Naive thymus-derived CD4-positive, alpha-beta T cell (primary cell): ENCODE results near the gene NPB. TPM values are rescaled to one million over a fixed set of nuclear protein-coding genes. Genes with fewer than 3 reads are reported as not detected.

Experiments
- ATAC-seq: fragments of 150-1000 bp; cut with Tn5 transposase; 2 replicates; pipeline ENCODE4 v1.10.0; 2021; ENCODE audit warnings: mild to moderate bottlenecking, moderate library complexity
- CTCF ChIA-PET: fragments of 350-600 bp; sonication (Branson Sonifier 250); formaldehyde crosslinking; loops from one replicate; lab custom pipeline; 2021; ENCODE audit warnings: antibody characterized with exemption; lab: Charles Lee
- POLR2A ChIA-PET: fragments of 350-600 bp; sonication (Branson Sonifier 250); formaldehyde crosslinking; loops from one replicate; lab custom pipeline; 2021; ENCODE audit warnings: antibody characterized with exemption, inconsistent platforms; lab: Charles Lee
- DNase-seq, 9 donors: peaks; one replicate each; pipeline versions ENCODE4 v3.0.0 to v3.0.0-alpha.2; 2020 to 2022; ENCODE audit warnings: mixed read lengths in 1 of 9
- H3K27ac ChIP-seq: one replicate; pipeline ENCODE4 v1.7.0; 2013; ENCODE audit warnings: mild to moderate bottlenecking, low read depth, low read length, moderate library complexity
- H3K27me3 ChIP-seq, 2 donors: one replicate each; pipeline ENCODE4 v1.7.0; 2013; ENCODE audit warnings: low read length in 2 of 2, mild to moderate bottlenecking in 2 of 2, moderate library complexity in 2 of 2; ENCODE audit not compliant: control insufficient read depth in 2 of 2, insufficient read depth in 2 of 2
- H3K36me3 ChIP-seq, 3 experiments: 1 replicate in 2 of 3; 2 replicates in 1 of 3; pipeline ENCODE4 v1.7.0; 2013; ENCODE audit warnings: low read length in 3 of 3, mild to moderate bottlenecking in 3 of 3, moderate library complexity in 1 of 3; ENCODE audit not compliant: insufficient read depth in 3 of 3, control insufficient read depth in 2 of 3
- H3K4me1 ChIP-seq, 2 donors: one replicate each; pipeline ENCODE4 v1.7.0; 2013; ENCODE audit warnings: low read length in 2 of 2, mild to moderate bottlenecking in 2 of 2, moderate library complexity in 1 of 2; ENCODE audit not compliant: control insufficient read depth in 2 of 2, insufficient read depth in 2 of 2
- H3K4me3 ChIP-seq: 2 replicates; pipeline ENCODE4 v1.7.0; 2013; ENCODE audit warnings: mild to moderate bottlenecking, low read length
- H3K9me3 ChIP-seq, 3 experiments: 1 replicate in 2 of 3; 2 replicates in 1 of 3; pipeline ENCODE4 v1.7.0; 2013; ENCODE audit warnings: low read length in 3 of 3; ENCODE audit not compliant: control insufficient read depth in 2 of 3
- H3K27ac Mint-ChIP-seq, 9 donors: one replicate each; pipeline ENCODE4 v1.8.0; 2020 to 2022; ENCODE audit warnings: mixed read lengths in 9 of 9, mild to moderate bottlenecking in 8 of 9, moderate library complexity in 5 of 9, inconsistent platforms in 2 of 9
- H3K27me3 Mint-ChIP-seq, 5 donors: one replicate each; pipeline ENCODE4 v1.8.0; 2021 to 2022; ENCODE audit warnings: mixed read lengths in 5 of 5, mild to moderate bottlenecking in 1 of 5
- H3K36me3 Mint-ChIP-seq, 5 donors: one replicate each; pipeline ENCODE4 v1.8.0; 2020 to 2022; ENCODE audit warnings: mixed read lengths in 5 of 5, mild to moderate bottlenecking in 3 of 5, inconsistent platforms in 1 of 5
- H3K4me1 Mint-ChIP-seq, 7 donors: one replicate each; pipeline ENCODE4 v1.8.0; 2020 to 2022; ENCODE audit warnings: mixed read lengths in 7 of 7, mild to moderate bottlenecking in 3 of 7, inconsistent platforms in 1 of 7
- H3K4me3 Mint-ChIP-seq, 10 donors: one replicate each; pipeline ENCODE4 v1.8.0; 2020 to 2022; ENCODE audit warnings: mild to moderate bottlenecking in 10 of 10, mixed read lengths in 10 of 10, moderate library complexity in 6 of 10, inconsistent platforms in 2 of 10
- H3K9me3 Mint-ChIP-seq, 11 donors: one replicate each; pipeline ENCODE4 v1.8.0; 2020 to 2022; ENCODE audit warnings: mixed read lengths in 11 of 11, mild to moderate bottlenecking in 4 of 11, inconsistent platforms in 1 of 11, moderate library complexity in 1 of 11
- intact Hi-C, 2 donors: fragments of 100-400 bp; cut with micrococcal nuclease; formaldehyde crosslinking; loops; one replicate each; pipeline ENCODE4 v1.15.1; 2023
- polyA plus RNA-seq, 2 donors: library from polyadenylated mRNA; unstranded; fragments of 300-500 nt; fragmentation: Illumina TruSeq; gene quantifications; one replicate each; pipeline ENCODE4 v1.2.3, GENCODE V29; 2021
- total RNA-seq, 6 experiments: library from RNA in 5 of 6; stranded (reverse) in 5 of 6; gene quantifications; 1 replicate in 5 of 6; 2 replicates in 1 of 6; pipeline ENCODE4 v1.2.3 and lab custom pipeline; 2021 to 2026

NPB gene
- total and polyA plus RNA-seq, 7 experiments from 2014 or later, result 0.20 to 0.59 (median 0.51) TPM; not detected in 2

DNA sequence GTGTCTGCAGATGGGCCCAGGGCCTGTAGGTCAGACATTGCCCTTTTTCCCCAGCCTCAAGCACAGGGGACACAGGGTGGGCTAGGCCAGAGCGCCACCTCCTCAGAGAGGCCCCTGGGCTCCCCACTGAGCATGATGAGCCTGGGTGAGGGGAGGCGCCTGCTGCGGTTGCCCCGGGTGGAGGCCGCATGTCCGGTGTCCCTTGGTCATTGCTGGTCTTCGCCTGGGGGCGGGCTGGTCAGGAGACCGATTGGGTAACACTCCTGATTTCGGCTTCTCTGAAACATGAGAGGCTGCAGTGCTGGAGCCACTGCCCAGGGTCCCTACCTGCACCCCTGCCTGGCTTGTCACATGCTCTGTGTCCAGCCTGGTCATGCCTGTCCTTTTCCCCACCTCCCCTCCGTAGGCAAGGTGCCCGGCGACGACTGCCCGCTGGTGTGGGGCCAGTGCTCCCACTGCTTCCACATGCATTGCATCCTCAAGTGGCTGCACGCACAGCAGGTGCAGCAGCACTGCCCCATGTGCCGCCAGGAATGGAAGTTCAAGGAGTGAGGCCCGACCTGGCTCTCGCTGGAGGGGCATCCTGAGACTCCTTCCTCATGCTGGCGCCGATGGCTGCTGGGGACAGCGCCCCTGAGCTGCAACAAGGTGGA, 2.4 kb upstream of the NPB start:
- Histone ChIP-seq H3K27me3 (peaks cover 0 to 4% of the 10 kb centered on the region in 2 donors), H3K27ac (no peak overlapping the region), H3K36me3 (peaks cover 0 to 54% (median 14%) of the 10 kb centered on the region in 3 experiments), H3K4me3 (no peak overlapping the region), H3K9me3 (no peaks in the 10 kb centered on the region), H3K4me1 (no peaks in the 10 kb centered on the region)
- intact Hi-C loops, result no loop called here
- Mint-ChIP-seq H3K27ac (no peak overlapping the region), H3K4me1 (peaks cover 0 to 10% (median 8%) of the 10 kb centered on the region in 7 donors), H3K4me3 (no peak overlapping the region), H3K36me3 (peaks cover 5 to 31% (median 17%) of the 10 kb centered on the region in 5 donors), H3K9me3 (no peaks in the 10 kb centered on the region), H3K27me3 (peaks cover 8 to 18% (median 8%) of the 10 kb centered on the region in 5 donors)
- DNase-seq, result no peak
- no peak for ATAC-seq
- ChIA-PET CTCF (no interaction called here), POLR2A (no interaction called here)

DNA sequence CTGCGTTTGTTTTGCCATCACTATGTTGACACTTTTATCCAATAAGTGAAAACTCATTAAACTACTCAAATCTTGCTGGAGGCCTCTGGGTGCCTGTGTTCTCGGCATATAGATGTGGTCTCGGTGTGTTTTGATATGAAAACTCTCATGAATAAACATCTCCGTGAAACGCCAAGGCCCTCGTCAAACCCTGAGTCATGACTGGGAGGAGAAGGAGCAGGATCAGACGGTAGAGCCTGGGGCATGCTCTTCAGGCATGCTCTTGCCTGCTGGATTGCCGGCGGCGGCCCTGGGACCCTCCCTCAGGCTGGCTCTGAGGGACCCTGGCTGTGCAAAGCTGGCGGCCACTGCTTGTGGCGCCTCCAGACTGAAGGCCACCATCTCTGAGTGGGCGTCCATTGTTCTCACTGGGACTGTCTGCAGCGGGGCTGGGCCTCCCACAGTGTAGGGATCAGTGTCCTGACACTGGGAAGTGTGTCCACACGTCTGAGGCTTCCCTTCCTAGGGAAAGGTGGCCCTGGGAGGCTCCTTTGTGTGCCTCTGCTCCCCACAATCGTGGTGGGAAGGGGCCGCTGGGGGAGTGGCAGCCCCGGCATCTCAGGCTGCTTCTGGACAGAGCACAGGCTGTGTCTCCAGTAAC, 1.7 kb upstream of the NPB start:
- H3K4me3 Mint-ChIP-seq, result peak overlapping the region in 3 of 10 donors; percentile 47 to 70 (median 55)
- peaks cover 0 to 58% (median 12%) of the 10 kb centered on the region in 3 experiments for H3K36me3 ChIP-seq

DNA sequence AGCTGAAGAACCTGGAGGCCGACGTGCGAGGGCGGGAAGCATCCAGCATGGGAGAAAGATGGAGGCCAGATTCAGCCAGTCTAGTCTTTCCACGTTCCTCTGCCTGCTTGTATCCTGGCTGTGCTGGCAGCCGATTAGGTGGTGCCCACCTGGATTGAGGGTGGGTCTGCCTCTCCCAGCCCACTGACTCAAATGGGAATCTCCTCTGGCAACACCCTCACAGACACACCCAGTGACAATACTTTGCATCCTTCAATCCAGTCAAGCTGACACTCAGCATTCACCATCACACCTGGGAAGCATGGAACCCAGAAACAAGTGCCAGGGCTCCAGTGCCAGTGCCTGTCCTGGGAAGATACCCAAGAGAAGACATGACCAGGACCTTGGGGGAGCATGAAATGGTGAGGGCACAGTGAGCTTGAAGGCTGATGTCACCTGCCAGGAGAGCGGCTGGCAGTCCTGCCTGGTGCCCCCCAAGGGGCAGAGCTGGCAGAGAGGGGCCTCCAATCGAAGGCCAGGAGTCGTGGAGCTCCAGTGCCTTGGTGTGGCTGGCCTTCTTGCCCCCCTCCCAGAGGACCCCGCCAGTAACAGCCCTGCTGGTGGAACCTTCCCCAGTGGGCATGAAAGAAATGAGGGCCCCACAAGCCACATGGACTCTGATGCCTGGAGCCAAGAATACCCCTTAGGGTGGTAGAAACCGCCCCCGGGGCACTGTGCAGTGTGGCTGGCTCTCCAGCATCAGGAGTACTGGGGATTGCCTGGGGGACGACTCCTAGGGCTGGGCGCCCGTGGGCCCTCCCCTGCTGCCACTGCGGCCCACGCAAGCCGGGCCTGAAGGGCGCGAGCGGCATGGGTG, 643 bp upstream of the NPB start:
- CTCF ChIA-PET, result no interaction called here
- ATAC-seq, result peak; percentile 12

More for the DNA sequence above, 1.7 kb upstream of the NPB start:
- H3K4me1 Mint-ChIP-seq, result peaks cover 0 to 10% (median 8%) of the 10 kb centered on the region in 7 donors
- peaks cover 8 to 18% (median 8%) of the 10 kb centered on the region in 5 donors for H3K27me3 Mint-ChIP-seq
- H3K27ac Mint-ChIP-seq, result peak overlapping the region in 1 of 9 donors; percentile 54
- no peaks in the 10 kb centered on the region for H3K4me1 ChIP-seq
- H3K36me3 Mint-ChIP-seq, result peaks cover 5 to 28% (median 17%) of the 10 kb centered on the region in 5 donors
- H3K27me3 ChIP-seq, result peaks cover 0 to 4% of the 10 kb centered on the region in 2 donors
- no peaks in the 10 kb centered on the region for H3K9me3 ChIP-seq
- intact Hi-C loops, result no loop called here
- no peak overlapping the region for H3K4me3 ChIP-seq
- ChIA-PET POLR2A (no interaction called here), CTCF (no interaction called here)
- H3K27ac ChIP-seq, result no peak overlapping the region
- ATAC-seq (no peak), DNase-seq (no peak)
- H3K9me3 Mint-ChIP-seq, result no peaks in the 10 kb centered on the region

DNA sequence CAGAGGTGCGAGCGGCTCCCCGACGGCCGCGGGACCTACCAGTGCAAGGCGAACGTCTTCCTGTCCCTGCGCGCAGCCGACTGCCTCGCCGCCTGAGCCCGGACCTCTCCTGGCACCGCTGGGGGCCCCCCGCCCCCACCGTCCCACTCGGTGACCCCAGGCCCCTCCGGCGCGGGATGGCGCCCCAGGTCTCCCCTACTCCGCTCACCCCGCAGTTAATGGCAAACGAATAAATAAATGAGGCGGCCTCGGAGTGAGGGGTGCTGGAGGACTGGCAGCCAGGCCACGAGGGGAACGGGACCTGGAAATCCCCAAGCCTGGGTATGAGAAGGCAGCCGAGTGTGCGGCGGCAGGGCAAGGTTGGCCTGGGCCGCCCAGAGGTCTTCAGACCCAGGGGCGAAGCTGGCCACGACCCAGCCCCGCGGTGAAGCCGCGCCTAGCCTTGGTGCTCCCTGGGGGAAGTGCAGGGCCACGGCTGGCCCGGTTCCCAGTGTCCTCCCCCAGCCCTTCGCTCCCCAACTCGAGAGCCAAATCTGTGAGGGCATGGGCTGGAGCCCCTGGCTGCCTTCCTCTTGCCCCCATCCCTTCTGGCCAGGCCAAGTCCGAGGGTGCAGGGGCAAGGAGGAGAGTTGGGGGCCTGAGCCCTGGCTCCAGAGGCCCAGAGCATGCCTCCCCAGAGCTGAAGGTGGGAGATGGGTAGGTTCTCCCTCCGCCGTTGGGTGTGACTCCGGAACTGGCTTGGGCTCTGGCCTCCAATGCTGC, 796 bp downstream of the NPB start:
- H3K4me1 Mint-ChIP-seq, result peaks cover 0 to 10% (median 8%) of the 10 kb centered on the region in 7 donors
- Histone ChIP-seq H3K4me3 (no peak overlapping the region), H3K36me3 (peaks cover 0 to 68% (median 7%) of the 10 kb centered on the region in 3 experiments), H3K9me3 (no peaks in the 10 kb centered on the region), H3K27ac (no peak overlapping the region), H3K27me3 (peaks cover 0 to 4% of the 10 kb centered on the region in 2 donors), H3K4me1 (no peaks in the 10 kb centered on the region)
- ChIA-PET CTCF (interaction anchor here (0.5 kb wide), 1 partner anchor 652 kb away, joined by 4 read pairs; no protein-coding TSS in a partner anchor), POLR2A (interaction anchor here (0.9 to 1.0 kb wide), 2 partner anchors 8 to 15 kb away, joined by 3 to 4 read pairs; partner anchors contain the start of gene PCYT2)
- no peaks in the 10 kb centered on the region for H3K9me3 Mint-ChIP-seq
- peak overlapping the region in 2 of 10 donors; percentile 41 for H3K4me3 Mint-ChIP-seq
- intact Hi-C loops, result no loop called here
- H3K27me3 Mint-ChIP-seq, result peaks cover 8 to 18% (median 8%) of the 10 kb centered on the region in 5 donors
- no peak overlapping the region for H3K27ac Mint-ChIP-seq
- ATAC-seq, result peak; percentile 37
- DNase-seq, result no peak
- H3K36me3 Mint-ChIP-seq, result peaks cover 5 to 21% (median 15%) of the 10 kb centered on the region in 5 donors

More for the DNA sequence above, 643 bp upstream of the NPB start:
- H3K27me3 ChIP-seq, result peaks cover 0 to 4% of the 10 kb centered on the region in 2 donors
- no peaks in the 10 kb centered on the region for H3K9me3 ChIP-seq
- peaks cover 5 to 23% (median 17%) of the 10 kb centered on the region in 5 donors for H3K36me3 Mint-ChIP-seq
- H3K9me3 Mint-ChIP-seq, result no peaks in the 10 kb centered on the region
- H3K4me3 Mint-ChIP-seq, result peak overlapping the region in 9 of 10 donors; percentile 3 to 70 (median 54)
- H3K27me3 Mint-ChIP-seq, result peaks cover 8 to 18% (median 8%) of the 10 kb centered on the region in 5 donors
- H3K4me1 ChIP-seq, result no peaks in the 10 kb centered on the region
- POLR2A ChIA-PET, result interaction anchor here (1.0 kb wide), 1 partner anchor 16 kb away, joined by 3 read pairs; no protein-coding TSS in a partner anchor
- peaks cover 0 to 61% (median 11%) of the 10 kb centered on the region in 3 experiments for H3K36me3 ChIP-seq
- no peak overlapping the region for H3K4me3 ChIP-seq
- no peak overlapping the region for H3K27ac ChIP-seq
- intact Hi-C loops, result no loop called here
- peak overlapping the region in 1 of 9 donors; percentile 54 for H3K27ac Mint-ChIP-seq
- no peak for DNase-seq
- H3K4me1 Mint-ChIP-seq, result peaks cover 0 to 10% (median 8%) of the 10 kb centered on the region in 7 donors

DNA sequence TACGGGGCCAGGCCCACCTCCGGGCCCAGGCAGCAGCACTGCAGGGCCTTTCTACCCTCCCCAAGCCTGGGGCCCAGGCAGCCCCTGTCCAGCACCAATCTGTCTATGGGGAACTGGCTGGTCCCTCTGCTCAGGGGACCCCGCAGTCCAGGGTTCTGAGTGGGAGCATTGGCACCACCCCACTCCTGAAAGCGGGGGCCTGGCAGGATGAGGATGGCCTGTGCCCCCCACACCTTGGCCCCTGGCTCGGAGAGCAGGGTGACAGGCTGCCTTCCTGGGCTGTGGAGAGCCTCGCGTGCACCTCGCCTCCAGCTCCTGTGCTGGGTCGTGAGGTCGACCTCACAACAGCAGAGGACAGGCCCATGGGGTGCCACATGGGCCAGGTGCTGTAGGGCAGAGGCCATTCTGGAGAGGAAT, 1.4 kb downstream of the NPB start:
- H3K4me3 Mint-ChIP-seq, result peak overlapping the region in 1 of 10 donors; percentile 41
- H3K27ac Mint-ChIP-seq, result no peak overlapping the region
- peaks cover 8 to 18% (median 8%) of the 10 kb centered on the region in 5 donors for H3K27me3 Mint-ChIP-seq
- Histone ChIP-seq H3K27me3 (peaks cover 0 to 4% of the 10 kb centered on the region in 2 donors), H3K4me1 (no peaks in the 10 kb centered on the region), H3K9me3 (no peaks in the 10 kb centered on the region), H3K4me3 (no peak overlapping the region), H3K36me3 (peaks cover 0 to 68% (median 2%) of the 10 kb centered on the region in 3 experiments), H3K27ac (no peak overlapping the region)
- CTCF ChIA-PET, result no interaction called here
- POLR2A ChIA-PET, result no interaction called here
- ATAC-seq (no peak), DNase-seq (no peak)
- peaks cover 5 to 15% (median 14%) of the 10 kb centered on the region in 5 donors for H3K36me3 Mint-ChIP-seq
- H3K4me1 Mint-ChIP-seq, result peaks cover 0 to 10% (median 8%) of the 10 kb centered on the region in 7 donors
- intact Hi-C loops, result no loop called here
- no peaks in the 10 kb centered on the region for H3K9me3 Mint-ChIP-seq
